Endothelial cell of umbilical vein (primary cell): ENCODE measurements around the gene SCARF2. TPM values are rescaled to one million over a fixed set of nuclear protein-coding genes. Genes with fewer than 3 reads are reported as not detected.

Experiments
- BruUV-seq: library from RNA; stranded (reverse); fragments of 400-500 nt; replicated peaks from 2 replicates; lab custom pipeline; 2021; lab: Mats Ljungman, UMichigan
- CTCF ChIA-PET: fragments of 300-600, 350-600 bp; sonication (Branson Sonifier 250); formaldehyde crosslinking; loops from one replicate; lab custom pipeline; 2021; ENCODE audit warnings: antibody characterized with exemption, inconsistent platforms; lab: Charles Lee
- POLR2A ChIA-PET: fragments of 300-600, 350-600 bp; sonication (Branson Sonifier 250); formaldehyde crosslinking; loops from one replicate; lab custom pipeline; 2021; ENCODE audit warnings: antibody characterized with exemption, inconsistent platforms; lab: Charles Lee
- DNase-seq: peaks from one replicate; pipeline ENCODE4 v3.0.0-alpha.2; 2011; ENCODE audit warnings: low read depth, low spot score
- FAIRE-seq: peaks from 2 replicates; lab custom pipeline; 2011; peaks lifted over from hg19 to GRCh38; lab: Jason Lieb, UNC
- H2AFZ ChIP-seq: 2 replicates; pipeline ENCODE4 v1.6.0; 2012; ENCODE audit warnings: low read depth, low read length, control low read depth, inconsistent platforms
- H3K27ac ChIP-seq: 2 replicates; pipeline ENCODE4 v1.5.1; 2011; ENCODE audit warnings: low read depth, mild to moderate bottlenecking, control low read depth, low read length, moderate library complexity; ENCODE audit not compliant: insufficient read depth
- H3K27me3 ChIP-seq, 2 experiments: 2 replicates each; pipeline versions ENCODE4 v1.6.0 to v1.6.1; 2011; ENCODE audit warnings: low read length in 2 of 2, mixed read lengths in 1 of 2; ENCODE audit not compliant: control insufficient read depth in 2 of 2, insufficient read depth in 2 of 2
- H3K36me3 ChIP-seq, 2 experiments: 2 replicates in 1 of 2; 3 replicates in 1 of 2; pipeline ENCODE4 v1.5.1; 2011; ENCODE audit warnings: low read length in 2 of 2, mild to moderate bottlenecking in 1 of 2, moderate library complexity in 1 of 2; ENCODE audit not compliant: control insufficient read depth in 2 of 2, insufficient read depth in 2 of 2; ENCODE audit errors: extremely low read depth in 1 of 2
- H3K4me1 ChIP-seq: 3 replicates; pipeline ENCODE4 v1.5.1; 2011; ENCODE audit warnings: mild to moderate bottlenecking, low read length; ENCODE audit not compliant: control insufficient read depth, insufficient read depth; ENCODE audit errors: extremely low read depth
- H3K4me2 ChIP-seq: 2 replicates; pipeline ENCODE4 v1.6.1; 2011; ENCODE audit warnings: low read length, control low read depth, mixed read lengths; ENCODE audit not compliant: insufficient read depth
- H3K4me3 ChIP-seq, 3 experiments: fragments of 200-600 bp in 1 of 3; sonication (generic), shearing (Covaris generic) in 1 of 3; replicated peaks in 1 of 3; 2 replicates each; pipeline ENCODE4 v1.5.1; 2011 to 2016; ENCODE audit warnings: control low read depth in 3 of 3, low read length in 3 of 3, mild to moderate bottlenecking in 2 of 3, inconsistent platforms in 1 of 3, low read depth in 1 of 3, moderate library complexity in 1 of 3; ENCODE audit not compliant: insufficient read depth in 1 of 3
- H3K79me2 ChIP-seq: 2 replicates; pipeline ENCODE4 v1.6.0; 2012; ENCODE audit warnings: low read length, inconsistent platforms; ENCODE audit not compliant: control insufficient read depth, insufficient read depth
- H3K9ac ChIP-seq: replicated peaks from 2 replicates; pipeline ENCODE3; 2011; ENCODE audit warnings: low read length, control low read depth; ENCODE audit not compliant: insufficient read depth; ENCODE audit errors: extremely low read depth
- H3K9me1 ChIP-seq: replicated peaks from 3 replicates; pipeline ENCODE4 v1.6.0; 2011; ENCODE audit warnings: mild to moderate bottlenecking, low read length; ENCODE audit not compliant: control insufficient read depth, insufficient read depth; ENCODE audit errors: extremely low read depth
- H3K9me3 ChIP-seq: replicated peaks from 2 replicates; pipeline ENCODE4 v1.5.1; 2012; ENCODE audit warnings: low read length, inconsistent platforms; ENCODE audit not compliant: control insufficient read depth, insufficient read depth
- H4K20me1 ChIP-seq: replicated peaks from 2 replicates; pipeline ENCODE3; 2011; ENCODE audit warnings: mild to moderate bottlenecking, low read length; ENCODE audit not compliant: control insufficient read depth, insufficient read depth; ENCODE audit errors: extremely low read depth
- CTCF ChIP-seq, 2 donors: IDR thresholded peaks; 1 replicate in 1 of 2; 2 replicates in 1 of 2; pipeline ENCODE4 v1.5.1; 2011; ENCODE audit warnings: low read length in 2 of 2, mild to moderate bottlenecking in 2 of 2, moderate library complexity in 2 of 2, control low read depth in 1 of 2, inconsistent platforms in 1 of 2, low read depth in 1 of 2; ENCODE audit not compliant: insufficient read depth in 1 of 2; ENCODE audit errors: extremely low read depth in 1 of 2
- EZH2 ChIP-seq: IDR thresholded peaks from 2 replicates; pipeline ENCODE4 v1.6.1; 2012; ENCODE audit warnings: borderline replicate concordance, low read depth, mild to moderate bottlenecking, moderate library complexity, low read length, inconsistent platforms; ENCODE audit not compliant: severe bottlenecking
- FOS ChIP-seq: IDR thresholded peaks from 2 replicates; pipeline ENCODE4 v1.6.1; 2011; ENCODE audit warnings: mild to moderate bottlenecking, low read length, moderate library complexity, borderline replicate concordance; ENCODE audit not compliant: insufficient read depth
- GATA2 ChIP-seq: IDR thresholded peaks from 2 replicates; pipeline ENCODE4 v1.7.0; 2011; ENCODE audit warnings: low read depth, mild to moderate bottlenecking, moderate library complexity, mixed read lengths, low read length; ENCODE audit not compliant: insufficient read length, insufficient read depth
- JUN ChIP-seq: IDR thresholded peaks from 2 replicates; pipeline ENCODE4 v1.6.1; 2011; ENCODE audit warnings: borderline replicate concordance, low read depth; ENCODE audit not compliant: insufficient read length, insufficient read depth
- MAX ChIP-seq: IDR thresholded peaks from 2 replicates; pipeline ENCODE4 v1.6.1; 2011; ENCODE audit not compliant: insufficient read depth, insufficient read length
- MYC ChIP-seq: IDR thresholded peaks from one replicate; pipeline ENCODE4 v1.6.1; 2011; ENCODE audit warnings: mild to moderate bottlenecking, low read depth, low read length
- POLR2A ChIP-seq: IDR thresholded peaks from 2 replicates; pipeline ENCODE4 v1.6.1; 2012; ENCODE audit warnings: low read depth, mild to moderate bottlenecking, control low read depth, low read length
- POLR2AphosphoS5 ChIP-seq: IDR thresholded peaks from 2 replicates; pipeline ENCODE4 v1.6.1; 2012; ENCODE audit warnings: low read depth, mild to moderate bottlenecking, control low read depth, low read length, moderate library complexity; ENCODE audit not compliant: insufficient read depth
- dilution Hi-C: fragments of 300-500 bp; cut with MboI; formaldehyde crosslinking; loops from one replicate; pipeline ENCODE4 v1.15.0; 2019; ENCODE audit warnings: low sequenced_read_pairs; ENCODE audit not compliant: extremely low pct_ligation_motif_present
- intact Hi-C: fragments of 100-400 bp; cut with micrococcal nuclease; formaldehyde crosslinking; loops from one replicate; pipeline ENCODE4 v1.10.0; 2022
- polyA plus RNA-seq, 4 experiments: library from polyadenylated mRNA; depleted of rRNA in 3 of 4; stranded (reverse) in 3 of 4; unstranded in 1 of 4; fragments of >200 nt; gene quantifications; 2 replicates each; pipeline versions ENCODE4 v1.2.1 to v1.2.3, GENCODE V29; 2011 to 2012; ENCODE audit warnings: missing spikeins in 1 of 4
- total RNA-seq: library from RNA; stranded (reverse); gene quantifications from 2 replicates; pipeline ENCODE4 v1.2.3, GENCODE V29; 2021

The SCARF2 gene
- total and polyA plus RNA-seq, 2 donors (not counting 3 experiments of a cell fraction or from before 2014, with no cell fraction given): 15.7 to 20.1 TPM

- H3K9ac ChIP-seq: no peak overlapping the region
- no peak overlapping the region for H3K27ac ChIP-seq
- dilution Hi-C loops (no loop called here), intact Hi-C loops (no loop called here)
- H3K9me1 ChIP-seq: no peaks in the 10 kb centered on the region
- H3K27me3 ChIP-seq: no peaks in the 10 kb centered on the region
- no peak overlapping the region for H2AFZ ChIP-seq
- no peak overlapping the region for H3K4me2 ChIP-seq
- FAIRE-seq (no peak), DNase-seq (no peak)
- H3K4me1 ChIP-seq: no peaks in the 10 kb centered on the region
- H3K36me3 ChIP-seq: peaks cover 0 to 4% of the 10 kb centered on the region in 2 experiments
- no TSS peak for BruUV-seq
- peaks cover 2% of the 10 kb centered on the region for H4K20me1 ChIP-seq
- H3K9me3 ChIP-seq: no peaks in the 10 kb centered on the region
- ChIA-PET POLR2A (no interaction called here), CTCF (interaction anchor here (0.6 kb wide), 1 partner anchor 67 kb away, joined by 3 read pairs; no protein-coding TSS in a partner anchor)
- H3K4me3 ChIP-seq: no peak overlapping the region
- no peaks in the 10 kb centered on the region for H3K79me2 ChIP-seq
- TF ChIP-seq CTCF (IDR thresholded peaks at IDR 0.05; ENCODE audit: extremely low read depth in 1 of 2, insufficient read depth in 1 of 2, low read depth in 1 of 2, low read length in 2 of 2): no peak
- TF ChIP-seq POLR2A: no peak
- TF ChIP-seq JUN: no peak
- TF ChIP-seq GATA2: no peak
- TF ChIP-seq EZH2: no peak
- TF ChIP-seq MAX: no peak
- no peak for TF ChIP-seq MYC
- no peak for TF ChIP-seq FOS
- TF ChIP-seq POLR2AphosphoS5: no peak
Observed at GRCh38 chr22:20484948-20485683, 47.5 kb upstream of the SCARF2 start.
